ENCODE results near the gene MPZL2. TPM values are rescaled to one million over a fixed set of nuclear protein-coding genes. Genes with fewer than 3 reads are reported as not detected.

The MPZL2 gene
- polyA plus RNA-seq, 1 of the 3 experiments (the other 2 are of a cell fraction): 6.2 TPM

DNA sequence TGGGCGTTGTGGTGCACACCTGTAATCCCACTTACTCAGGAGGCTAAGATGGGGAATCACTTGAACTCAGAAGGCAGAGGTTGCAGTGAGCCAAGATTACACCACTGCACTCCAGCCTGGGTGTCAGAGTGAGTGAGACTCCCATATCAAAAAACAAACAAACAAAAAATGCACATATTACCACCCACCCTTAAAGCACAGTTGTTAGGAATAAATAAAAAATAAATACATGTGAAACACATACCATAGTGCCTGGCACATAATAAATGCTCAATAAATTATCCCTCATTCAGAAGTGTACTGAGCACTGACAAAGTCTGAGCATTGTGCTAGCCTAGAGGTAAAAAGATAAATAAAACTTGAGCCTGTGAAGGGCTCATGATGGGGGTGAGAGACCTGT is 30.2 kb downstream of the MPZL2 start:
- CTCF ChIA-PET: no interaction called here
- TF ChIP-seq MEF2A (IDR thresholded peaks at IDR 0.05; ENCODE audit: borderline replicate concordance, low read depth) (no peak), EZH2phosphoT487 (IDR thresholded peaks at IDR 0.05; ENCODE audit: borderline replicate concordance, low read depth) (no peak), TEAD4 (IDR thresholded peaks at IDR 0.05; ENCODE audit: borderline replicate concordance, insufficient read depth) (no peak)
- TF ChIP-seq, protein P1, sequence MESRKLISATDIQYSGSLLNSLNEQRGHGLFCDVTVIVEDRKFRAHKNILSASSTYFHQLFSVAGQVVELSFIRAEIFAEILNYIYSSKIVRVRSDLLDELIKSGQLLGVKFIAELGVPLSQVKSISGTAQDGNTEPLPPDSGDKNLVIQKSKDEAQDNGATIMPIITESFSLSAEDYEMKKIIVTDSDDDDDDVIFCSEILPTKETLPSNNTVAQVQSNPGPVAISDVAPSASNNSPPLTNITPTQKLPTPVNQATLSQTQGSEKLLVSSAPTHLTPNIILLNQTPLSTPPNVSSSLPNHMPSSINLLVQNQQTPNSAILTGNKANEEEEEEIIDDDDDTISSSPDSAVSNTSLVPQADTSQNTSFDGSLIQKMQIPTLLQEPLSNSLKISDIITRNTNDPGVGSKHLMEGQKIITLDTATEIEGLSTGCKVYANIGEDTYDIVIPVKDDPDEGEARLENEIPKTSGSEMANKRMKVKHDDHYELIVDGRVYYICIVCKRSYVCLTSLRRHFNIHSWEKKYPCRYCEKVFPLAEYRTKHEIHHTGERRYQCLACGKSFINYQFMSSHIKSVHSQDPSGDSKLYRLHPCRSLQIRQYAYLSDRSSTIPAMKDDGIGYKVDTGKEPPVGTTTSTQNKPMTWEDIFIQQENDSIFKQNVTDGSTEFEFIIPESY (IDR thresholded peaks at IDR 0.05; ENCODE audit: borderline replicate concordance, low read depth): no peak
- Histone ChIP-seq H2AFZ (ENCODE audit: low read depth) (no peak overlapping the region), H4K20me1 (ENCODE audit: insufficient read depth) (no peaks in the 10 kb centered on the region), H3K79me2 (ENCODE audit: insufficient read depth) (no peaks in the 10 kb centered on the region), H3K4me3 (ENCODE audit: low read depth in 2 of 2, low read length in 1 of 2) (no peak overlapping the region), H3K4me1 (ENCODE audit: control insufficient read depth in 1 of 2, insufficient read depth in 2 of 2, low read depth in 1 of 2, low read length in 1 of 2) (0 out of 4 replicates have a peak, but pooled peaks cover 0 to 5% of the 10 kb centered on the region in 2 experiments), H3K9ac (no peak overlapping the region), H3K36me3 (replicated peaks in 1 of 2; ENCODE audit: control insufficient read depth in 1 of 2, insufficient read depth in 2 of 2, low read length in 1 of 2) (no peaks in the 10 kb centered on the region), H3K4me2 (no peak overlapping the region), H3K27ac (ENCODE audit: low read depth in 2 of 2, low read length in 1 of 2) (no peak overlapping the region), H3F3A (replicated peaks; ENCODE audit: insufficient read depth) (peaks cover 13% of the 10 kb centered on the region), H3K9me2 (no peaks in the 10 kb centered on the region), H3K9me3 (no peaks in the 10 kb centered on the region), H3K27me3 (ENCODE audit: insufficient read depth) (peaks cover 6% of the 10 kb centered on the region; the same call in 1 of the 2 replicates)
- DNase-seq: no peak
- WGBS (ENCODE audit: low lambda C conversion rate): 9% methylated on average over 1 of the region's 1 CpG
- POLR2A ChIA-PET: no interaction called here

DNA sequence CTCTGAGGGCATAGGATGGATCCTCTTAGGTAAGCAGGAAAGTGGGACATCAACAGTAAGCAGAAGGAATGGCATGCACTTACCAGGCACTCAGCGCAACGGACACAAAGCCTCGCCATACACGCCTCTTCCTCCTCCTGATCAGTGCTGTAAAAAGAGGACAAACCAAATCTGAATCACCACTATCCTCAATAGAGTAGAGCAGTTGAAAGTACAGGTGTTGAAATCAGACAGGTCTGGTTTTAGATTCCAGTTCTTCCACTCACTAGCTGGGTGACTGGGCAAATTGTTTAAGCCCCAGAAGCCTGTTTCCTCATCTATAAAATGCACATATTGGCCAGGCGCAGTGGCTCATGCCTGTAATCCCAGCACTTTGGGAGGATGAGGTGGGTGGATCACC is 30.7 kb downstream of the MPZL2 start:
- ChIA-PET CTCF (no interaction called here), POLR2A (no interaction called here)
- no peak for TF ChIP-seq FOXM1 (IDR thresholded peaks at IDR 0.05; ENCODE audit: low read depth)
- no peak for TF ChIP-seq NRF1 (IDR thresholded peaks at IDR 0.05; ENCODE audit: low read depth, low read length)
- TF ChIP-seq, protein P2, sequence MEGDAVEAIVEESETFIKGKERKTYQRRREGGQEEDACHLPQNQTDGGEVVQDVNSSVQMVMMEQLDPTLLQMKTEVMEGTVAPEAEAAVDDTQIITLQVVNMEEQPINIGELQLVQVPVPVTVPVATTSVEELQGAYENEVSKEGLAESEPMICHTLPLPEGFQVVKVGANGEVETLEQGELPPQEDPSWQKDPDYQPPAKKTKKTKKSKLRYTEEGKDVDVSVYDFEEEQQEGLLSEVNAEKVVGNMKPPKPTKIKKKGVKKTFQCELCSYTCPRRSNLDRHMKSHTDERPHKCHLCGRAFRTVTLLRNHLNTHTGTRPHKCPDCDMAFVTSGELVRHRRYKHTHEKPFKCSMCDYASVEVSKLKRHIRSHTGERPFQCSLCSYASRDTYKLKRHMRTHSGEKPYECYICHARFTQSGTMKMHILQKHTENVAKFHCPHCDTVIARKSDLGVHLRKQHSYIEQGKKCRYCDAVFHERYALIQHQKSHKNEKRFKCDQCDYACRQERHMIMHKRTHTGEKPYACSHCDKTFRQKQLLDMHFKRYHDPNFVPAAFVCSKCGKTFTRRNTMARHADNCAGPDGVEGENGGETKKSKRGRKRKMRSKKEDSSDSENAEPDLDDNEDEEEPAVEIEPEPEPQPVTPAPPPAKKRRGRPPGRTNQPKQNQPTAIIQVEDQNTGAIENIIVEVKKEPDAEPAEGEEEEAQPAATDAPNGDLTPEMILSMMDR (IDR thresholded peaks at IDR 0.05): no peak
- no peak for TF ChIP-seq TEAD4 (IDR thresholded peaks at IDR 0.05; ENCODE audit: borderline replicate concordance, insufficient read depth)
- no peak for TF ChIP-seq YY1 (IDR thresholded peaks at IDR 0.05; ENCODE audit: low read depth)
- TF ChIP-seq MXI1 (IDR thresholded peaks at IDR 0.05; ENCODE audit: low read depth, low read length): no peak
- no peak for TF ChIP-seq NFIC (IDR thresholded peaks at IDR 0.05; ENCODE audit: borderline replicate concordance)
- TF ChIP-seq, protein P3, sequence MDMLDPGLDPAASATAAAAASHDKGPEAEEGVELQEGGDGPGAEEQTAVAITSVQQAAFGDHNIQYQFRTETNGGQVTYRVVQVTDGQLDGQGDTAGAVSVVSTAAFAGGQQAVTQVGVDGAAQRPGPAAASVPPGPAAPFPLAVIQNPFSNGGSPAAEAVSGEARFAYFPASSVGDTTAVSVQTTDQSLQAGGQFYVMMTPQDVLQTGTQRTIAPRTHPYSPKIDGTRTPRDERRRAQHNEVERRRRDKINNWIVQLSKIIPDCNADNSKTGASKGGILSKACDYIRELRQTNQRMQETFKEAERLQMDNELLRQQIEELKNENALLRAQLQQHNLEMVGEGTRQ (IDR thresholded peaks at IDR 0.05; ENCODE audit: borderline replicate concordance, low read depth, low read length): no peak
- no peak for TF ChIP-seq RFX5 (IDR thresholded peaks at IDR 0.05; ENCODE audit: low read length)
- TF ChIP-seq, protein P4, sequence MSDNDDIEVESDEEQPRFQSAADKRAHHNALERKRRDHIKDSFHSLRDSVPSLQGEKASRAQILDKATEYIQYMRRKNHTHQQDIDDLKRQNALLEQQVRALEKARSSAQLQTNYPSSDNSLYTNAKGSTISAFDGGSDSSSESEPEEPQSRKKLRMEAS (IDR thresholded peaks at IDR 0.05; ENCODE audit: low read depth): no peak
- TF ChIP-seq, protein P5, sequence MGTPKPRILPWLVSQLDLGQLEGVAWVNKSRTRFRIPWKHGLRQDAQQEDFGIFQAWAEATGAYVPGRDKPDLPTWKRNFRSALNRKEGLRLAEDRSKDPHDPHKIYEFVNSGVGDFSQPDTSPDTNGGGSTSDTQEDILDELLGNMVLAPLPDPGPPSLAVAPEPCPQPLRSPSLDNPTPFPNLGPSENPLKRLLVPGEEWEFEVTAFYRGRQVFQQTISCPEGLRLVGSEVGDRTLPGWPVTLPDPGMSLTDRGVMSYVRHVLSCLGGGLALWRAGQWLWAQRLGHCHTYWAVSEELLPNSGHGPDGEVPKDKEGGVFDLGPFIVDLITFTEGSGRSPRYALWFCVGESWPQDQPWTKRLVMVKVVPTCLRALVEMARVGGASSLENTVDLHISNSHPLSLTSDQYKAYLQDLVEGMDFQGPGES (IDR thresholded peaks at IDR 0.05; ENCODE audit: low read depth, low read length): no peak
- no peak for TF ChIP-seq TCF12 (IDR thresholded peaks at IDR 0.05)
- no peak for TF ChIP-seq SIN3A (IDR thresholded peaks at IDR 0.05; ENCODE audit: borderline replicate concordance, low read depth, low read length)
- TF ChIP-seq SMC3 (IDR thresholded peaks at IDR 0.05; ENCODE audit: low read depth, low read length): no peak
- no peak for TF ChIP-seq GABPA (IDR thresholded peaks at IDR 0.05; ENCODE audit: low read depth)
- no peak for TF ChIP-seq RXRA (IDR thresholded peaks at IDR 0.05; ENCODE audit: borderline replicate concordance, low read depth)
- TF ChIP-seq CHD2 (IDR thresholded peaks at IDR 0.05; ENCODE audit: low read length, partially characterized antibody): no peak
- TF ChIP-seq, protein P6, sequence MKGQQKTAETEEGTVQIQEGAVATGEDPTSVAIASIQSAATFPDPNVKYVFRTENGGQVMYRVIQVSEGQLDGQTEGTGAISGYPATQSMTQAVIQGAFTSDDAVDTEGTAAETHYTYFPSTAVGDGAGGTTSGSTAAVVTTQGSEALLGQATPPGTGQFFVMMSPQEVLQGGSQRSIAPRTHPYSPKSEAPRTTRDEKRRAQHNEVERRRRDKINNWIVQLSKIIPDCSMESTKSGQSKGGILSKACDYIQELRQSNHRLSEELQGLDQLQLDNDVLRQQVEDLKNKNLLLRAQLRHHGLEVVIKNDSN (IDR thresholded peaks at IDR 0.05; ENCODE audit: borderline replicate concordance, low read depth): no peak
- no peak for TF ChIP-seq POLR2AphosphoS5 (IDR thresholded peaks at IDR 0.05; ENCODE audit: low read depth, low read length)

More for the DNA sequence above, 30.7 kb downstream of the MPZL2 start:
- H3K9ac ChIP-seq: no peak overlapping the region
- no peaks in the 10 kb centered on the region for H3K9me3 ChIP-seq
- H4K20me1 ChIP-seq (ENCODE audit: insufficient read depth): no peaks in the 10 kb centered on the region
- no peaks in the 10 kb centered on the region for H3K79me2 ChIP-seq (ENCODE audit: insufficient read depth)
- 77% methylated on average over 5 of the region's 5 CpGs for WGBS (ENCODE audit: low lambda C conversion rate)
- H3K4me2 ChIP-seq: no peak overlapping the region
- no peaks in the 10 kb centered on the region for H3K9me2 ChIP-seq
- DNase-seq: no peak
- H3K4me1 ChIP-seq (ENCODE audit: control insufficient read depth in 1 of 2, insufficient read depth in 2 of 2, low read depth in 1 of 2, low read length in 1 of 2): 0 out of 4 replicates have a peak, but pooled peaks cover 0 to 5% of the 10 kb centered on the region in 2 experiments
- H3K27me3 ChIP-seq (ENCODE audit: insufficient read depth): peaks cover 6% of the 10 kb centered on the region; the same call in 1 of the 2 replicates
- H3F3A ChIP-seq (replicated peaks; ENCODE audit: insufficient read depth): peaks cover 13% of the 10 kb centered on the region
- H3K27ac ChIP-seq (ENCODE audit: low read depth in 2 of 2, low read length in 1 of 2): no peak overlapping the region
- H3K36me3 ChIP-seq (replicated peaks in 1 of 2; ENCODE audit: control insufficient read depth in 1 of 2, insufficient read depth in 2 of 2, low read length in 1 of 2): no peaks in the 10 kb centered on the region
- no peak overlapping the region for H2AFZ ChIP-seq (ENCODE audit: low read depth)
- H3K4me3 ChIP-seq (ENCODE audit: low read depth in 2 of 2, low read length in 1 of 2): no peak overlapping the region

Data from SK-N-SH (cell line).